HUDEP-2 (cell line): ENCODE results near the gene PDE4D.

Source experiments
- DNase-seq, 76 experiments: peaks; one replicate each; lab custom pipeline; 2025; ENCODE audit not compliant: unreplicated experiment in 76 of 76; lab: John Stamatoyannopoulos, UW

The PDE4D gene

DNA sequence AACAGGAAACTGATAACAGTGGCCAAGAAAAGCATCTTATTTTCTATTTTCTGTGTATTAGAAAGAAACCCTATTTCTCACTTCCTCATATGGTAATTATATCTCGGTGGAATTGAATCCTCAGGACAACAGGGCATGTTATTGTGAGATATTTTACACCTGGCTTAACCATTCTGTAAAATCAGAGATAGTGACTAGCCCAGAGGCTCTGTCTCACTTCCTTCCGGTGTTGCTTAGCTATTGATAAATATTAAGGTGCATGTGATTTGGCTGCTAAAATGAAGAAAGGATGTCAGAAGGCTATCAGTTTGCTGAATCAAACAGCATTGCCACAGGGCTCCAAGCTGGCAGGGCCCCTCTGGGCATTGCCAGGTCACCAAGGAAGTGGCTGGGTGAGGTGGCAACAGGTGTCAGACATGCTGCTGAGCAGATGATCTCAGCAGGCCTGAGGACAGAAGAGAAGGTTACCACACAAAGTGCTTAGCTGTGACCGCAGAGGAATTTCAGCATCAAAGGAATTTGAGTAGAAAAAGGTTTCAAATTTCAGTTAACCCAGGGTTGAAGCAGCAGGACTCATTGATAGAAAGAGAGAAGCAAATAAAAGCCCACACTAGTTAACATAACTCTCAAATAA is 330.7 kb downstream of the PDE4D start:
- DNase-seq, result no peak

DNA sequence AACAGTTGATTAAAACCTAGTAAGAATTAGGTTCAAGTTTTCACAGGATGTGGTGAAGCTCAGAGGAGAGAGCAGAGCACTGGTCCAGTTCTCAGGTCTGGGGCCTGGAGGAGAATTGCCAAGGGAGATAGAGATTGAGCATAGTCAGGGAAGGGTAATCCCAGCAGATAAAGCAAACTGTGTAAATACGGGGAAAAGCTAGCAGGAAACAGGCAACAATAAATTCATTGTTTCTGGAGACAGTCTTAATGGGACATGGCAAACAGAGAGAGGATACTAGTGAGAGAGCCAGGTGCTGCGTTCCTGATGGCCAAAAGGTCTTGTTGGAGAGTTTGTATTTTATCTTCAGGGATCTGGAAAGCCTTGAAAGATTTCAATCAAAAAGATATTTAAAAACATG is 333.0 kb downstream of the PDE4D start:
- no peak for DNase-seq

- DNase-seq, result no peak
Observed at GRCh38 chr5:59559847-59560246, 333.7 kb downstream of the PDE4D start.

DNA sequence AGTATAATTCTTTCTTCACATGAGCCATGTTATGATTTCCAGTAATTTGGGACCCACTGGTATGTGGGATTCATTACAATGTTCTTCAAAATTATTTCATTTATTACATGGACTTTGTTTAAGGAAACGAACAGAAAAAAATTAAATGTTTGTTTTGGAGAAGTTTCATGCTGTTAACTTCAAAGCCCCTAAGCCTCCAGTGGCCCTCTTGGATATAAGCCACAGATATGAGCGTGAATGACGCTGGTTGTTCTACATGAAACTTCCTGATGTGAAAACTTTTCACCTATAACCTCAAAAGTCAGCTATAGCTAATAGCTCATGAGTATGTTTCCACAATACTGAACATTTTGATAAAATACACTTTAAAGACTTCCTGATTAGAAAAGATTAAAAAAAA is 334.2 kb downstream of the PDE4D start:
- DNase-seq, result no peak

DNA sequence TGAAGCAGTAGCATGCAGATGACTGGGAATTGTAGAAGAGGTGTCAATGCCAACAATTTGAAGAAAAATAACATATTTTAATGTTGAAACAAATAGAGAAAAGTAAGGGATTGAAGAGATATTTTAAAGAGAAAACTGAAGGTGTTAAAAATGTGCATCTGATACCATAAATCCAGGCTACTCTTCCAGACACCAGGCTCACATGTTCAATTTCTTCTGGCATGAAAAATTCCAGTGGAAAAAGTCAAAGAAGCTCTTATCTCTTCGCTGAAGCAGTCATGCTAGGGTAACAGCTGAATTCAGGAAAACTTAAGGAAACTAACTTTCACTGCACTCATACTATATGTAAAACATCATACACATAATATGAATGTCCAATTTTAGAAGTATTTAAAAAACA is 335.0 kb downstream of the PDE4D start:
- no peak for DNase-seq

- DNase-seq, result no peak
Observed at GRCh38 chr5:59557572-59557971, 336.0 kb downstream of the PDE4D start.

DNA sequence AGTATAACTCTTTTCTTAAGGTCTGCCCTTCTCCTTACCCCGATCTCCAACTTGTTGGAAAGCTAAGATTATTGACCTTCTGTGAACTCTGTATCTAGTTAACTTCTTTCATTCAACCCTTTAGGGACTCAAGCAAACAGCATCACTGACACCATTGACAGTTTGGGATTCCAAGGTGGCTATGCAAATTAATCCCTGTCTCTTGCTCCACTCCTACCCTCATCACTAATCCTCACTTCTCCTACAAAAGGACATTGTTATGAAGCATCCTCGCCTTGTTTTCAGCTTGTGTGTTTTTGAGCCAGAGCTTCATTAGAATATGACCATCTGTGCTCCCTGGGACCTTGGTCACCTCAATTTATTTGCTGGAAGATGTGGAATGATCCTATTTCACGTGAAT is 337.9 kb downstream of the PDE4D start:
- no peak for DNase-seq

- no peak for DNase-seq
Observed at GRCh38 chr5:59554501-59554900, 339.0 kb downstream of the PDE4D start.

DNA sequence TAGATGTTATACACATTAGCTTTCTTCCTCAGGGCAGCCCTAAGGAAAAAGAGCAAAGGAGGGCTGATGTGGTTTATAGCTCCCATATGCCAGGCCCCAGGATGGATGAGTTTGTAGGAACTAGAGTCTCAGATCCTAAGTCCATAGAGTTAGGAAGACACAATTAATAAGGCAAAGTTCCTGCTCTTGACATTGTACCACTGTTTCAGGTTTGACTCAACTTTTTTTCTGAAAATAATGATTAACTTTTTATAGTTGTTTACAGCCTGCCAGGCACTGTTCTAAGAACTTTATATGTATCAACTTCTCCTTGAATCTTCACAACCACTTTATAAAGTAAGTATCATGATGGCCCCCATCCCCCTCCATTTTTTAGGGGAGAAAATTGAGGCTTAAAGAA is 339.5 kb downstream of the PDE4D start:
- no peak for DNase-seq

- no peak for DNase-seq
Observed at GRCh38 chr5:59548807-59549357, 344.6 kb downstream of the PDE4D start.

- DNase-seq, result no peak
Observed at GRCh38 chr5:59547731-59548130, 345.8 kb downstream of the PDE4D start.

GRCh38 chr5:59544573-59544972 is 349.0 kb downstream of the PDE4D start:
- DNase-seq, result no peak

DNA sequence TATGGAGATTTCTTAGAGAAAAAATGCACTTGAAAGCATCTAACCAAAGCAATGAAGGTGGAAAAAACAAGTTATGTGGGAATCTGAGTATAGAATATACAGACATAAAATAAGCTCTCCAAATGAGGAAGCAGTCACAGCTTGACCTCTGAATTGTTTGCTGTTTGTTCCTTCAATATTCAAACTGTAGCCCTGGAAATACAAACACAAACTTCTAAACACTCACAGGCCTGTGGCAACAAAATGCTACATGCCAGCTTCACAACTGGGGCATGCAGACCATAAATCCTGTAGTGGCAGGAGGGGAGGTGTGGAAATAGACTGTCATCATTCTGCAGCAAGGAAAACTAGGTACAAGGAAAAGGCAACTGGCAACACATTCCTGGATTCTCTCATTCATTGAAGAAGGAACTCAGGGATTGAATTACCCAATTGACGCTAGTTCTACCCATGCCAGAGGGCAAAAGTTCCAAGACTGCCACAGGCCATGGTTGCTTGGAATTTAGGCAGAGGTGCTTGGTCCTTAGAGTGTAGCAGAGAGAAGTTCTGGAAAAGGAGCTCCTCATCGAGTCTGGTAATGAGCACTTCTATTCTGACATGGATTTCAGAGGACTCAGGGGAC is 349.6 kb downstream of the PDE4D start:
- no peak for DNase-seq

GRCh38 chr5:59542851-59543820 is 350.4 kb downstream of the PDE4D start:
- no peak for DNase-seq

DNA sequence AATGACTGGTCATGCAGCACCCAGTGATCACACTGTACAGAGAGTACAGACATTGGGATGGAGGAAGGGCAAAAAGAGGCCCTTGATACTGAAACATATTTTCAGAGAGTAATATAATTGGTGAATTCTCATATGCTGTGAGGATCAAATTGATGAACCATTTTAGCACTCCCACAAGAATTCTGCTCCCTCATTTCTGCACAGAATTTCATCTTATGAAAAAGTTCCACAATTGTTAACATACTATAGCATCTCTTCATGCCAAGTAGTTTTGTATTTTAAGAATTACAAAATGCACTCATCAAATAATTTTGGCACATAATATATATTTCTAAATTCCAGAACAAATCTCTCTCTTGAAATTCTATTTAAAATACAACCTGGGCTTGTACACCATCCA is 351.2 kb downstream of the PDE4D start:
- no peak for DNase-seq

DNA sequence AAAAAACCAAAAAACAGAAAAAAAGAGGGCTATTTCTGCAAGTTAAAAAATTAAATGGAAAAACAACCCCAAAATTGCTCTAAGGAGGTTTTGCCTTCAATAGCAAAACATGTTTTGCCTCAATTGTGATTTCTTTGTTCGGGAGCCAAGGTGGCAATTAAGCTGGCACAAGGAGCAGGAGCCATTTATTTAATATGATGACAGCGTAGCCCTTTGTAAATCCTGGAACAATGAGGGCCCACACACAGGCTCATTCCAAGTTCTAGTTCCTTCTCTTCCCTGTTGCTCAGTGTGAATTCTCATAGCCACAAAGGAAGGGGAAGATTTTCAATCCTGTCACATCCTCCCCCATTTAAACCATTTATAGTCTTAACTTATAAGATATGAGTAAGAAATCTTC is 353.2 kb downstream of the PDE4D start:
- no peak for DNase-seq

DNA sequence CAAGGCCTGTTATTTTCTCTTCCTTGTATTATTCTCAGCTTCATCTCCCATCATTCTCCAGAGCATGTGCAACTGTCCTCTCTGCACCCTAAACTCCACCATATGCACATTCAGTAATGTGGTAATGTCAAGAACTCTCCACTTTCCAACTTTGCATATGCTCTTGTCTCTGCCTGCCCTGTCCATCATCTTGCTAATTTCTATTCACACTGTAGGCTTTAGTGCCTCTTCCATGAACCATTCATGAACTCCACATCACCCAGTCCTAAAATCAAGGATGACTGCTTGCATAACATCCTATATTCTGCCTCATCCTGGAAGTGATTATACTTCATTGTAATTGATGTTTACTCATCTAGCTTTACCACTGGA is 354.8 kb downstream of the PDE4D start:
- DNase-seq, result no peak

DNA sequence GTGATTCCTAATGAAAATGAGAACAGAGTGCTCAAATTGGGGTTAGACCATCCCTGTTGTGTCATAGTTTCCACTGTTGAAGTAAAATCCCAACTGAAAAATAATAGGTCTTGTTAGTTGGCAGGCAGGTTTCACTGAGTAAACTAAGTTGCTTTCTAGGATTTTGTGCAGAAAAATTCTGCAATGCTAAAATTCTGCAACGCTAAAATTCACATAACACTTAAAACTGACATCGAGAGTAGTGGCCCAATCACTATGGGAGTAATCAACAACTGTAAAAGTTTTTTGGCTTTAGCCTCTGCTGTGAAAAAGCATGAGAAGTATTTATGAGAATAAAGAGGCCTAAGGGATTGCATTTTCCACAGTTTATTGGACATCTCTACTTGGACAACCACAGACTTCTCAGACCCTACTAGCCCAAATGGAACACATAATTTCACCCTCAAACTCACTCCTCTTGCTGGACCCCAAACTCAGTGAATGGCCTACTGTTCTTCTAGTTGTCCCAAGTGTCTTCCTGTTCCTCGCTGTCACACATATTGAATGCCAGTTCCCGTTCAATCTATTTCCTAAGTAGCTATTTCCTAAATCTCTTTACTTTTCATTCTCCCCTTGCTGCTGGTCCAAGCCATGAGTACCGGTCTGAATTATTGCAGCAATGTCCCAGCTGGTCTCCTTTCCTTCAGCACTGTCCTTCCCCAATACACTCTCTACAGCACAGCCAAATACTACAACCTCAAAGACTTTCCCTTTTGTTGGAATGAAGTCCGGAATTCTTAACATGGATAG is 355.4 kb downstream of the PDE4D start:
- DNase-seq, result no peak

DNA sequence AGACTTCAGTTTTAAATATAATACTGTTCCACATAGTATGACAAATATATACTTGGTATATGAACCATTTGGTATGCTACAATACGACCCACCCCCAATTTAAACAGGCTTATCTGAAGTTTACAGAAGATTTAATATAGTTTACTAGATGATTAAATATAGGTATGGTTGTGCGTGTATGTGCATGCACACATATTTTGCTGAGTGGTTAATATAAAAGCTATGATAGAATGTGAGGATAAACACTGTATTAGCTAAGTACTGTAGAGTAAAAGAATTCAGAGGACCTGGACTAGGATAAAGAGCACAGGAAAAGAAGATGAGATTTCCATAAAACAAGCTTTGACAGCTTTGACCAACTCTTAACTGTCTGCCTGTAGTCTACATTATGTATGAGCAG is 356.7 kb downstream of the PDE4D start:
- DNase-seq, result no peak

DNA sequence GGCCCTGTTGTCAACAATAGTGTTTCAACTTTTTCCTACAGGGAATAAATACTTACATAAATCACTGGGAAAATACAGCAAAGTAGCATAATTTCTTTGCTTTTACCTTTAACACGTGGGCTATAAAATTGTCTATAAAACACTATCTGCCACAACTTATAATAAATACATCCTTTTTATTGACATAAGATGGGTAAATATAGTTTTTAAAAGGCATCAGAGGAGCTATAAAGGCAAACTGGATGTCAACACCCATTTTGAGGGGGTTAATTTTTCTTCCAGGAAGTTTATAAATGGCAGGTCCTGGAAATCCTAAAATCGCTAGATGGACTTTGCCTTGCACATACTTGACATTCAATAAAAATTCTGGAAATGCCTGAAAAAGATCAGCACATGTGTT is 358.0 kb downstream of the PDE4D start:
- DNase-seq, result no peak

GRCh38 chr5:59533730-59534108 is 359.8 kb downstream of the PDE4D start:
- DNase-seq, result no peak
